ENCODE results near the gene DENND1C.
A peak's percentile ranks its signal among the peaks of the same experiment; 100 is the strongest.

The DENND1C gene, protein sequence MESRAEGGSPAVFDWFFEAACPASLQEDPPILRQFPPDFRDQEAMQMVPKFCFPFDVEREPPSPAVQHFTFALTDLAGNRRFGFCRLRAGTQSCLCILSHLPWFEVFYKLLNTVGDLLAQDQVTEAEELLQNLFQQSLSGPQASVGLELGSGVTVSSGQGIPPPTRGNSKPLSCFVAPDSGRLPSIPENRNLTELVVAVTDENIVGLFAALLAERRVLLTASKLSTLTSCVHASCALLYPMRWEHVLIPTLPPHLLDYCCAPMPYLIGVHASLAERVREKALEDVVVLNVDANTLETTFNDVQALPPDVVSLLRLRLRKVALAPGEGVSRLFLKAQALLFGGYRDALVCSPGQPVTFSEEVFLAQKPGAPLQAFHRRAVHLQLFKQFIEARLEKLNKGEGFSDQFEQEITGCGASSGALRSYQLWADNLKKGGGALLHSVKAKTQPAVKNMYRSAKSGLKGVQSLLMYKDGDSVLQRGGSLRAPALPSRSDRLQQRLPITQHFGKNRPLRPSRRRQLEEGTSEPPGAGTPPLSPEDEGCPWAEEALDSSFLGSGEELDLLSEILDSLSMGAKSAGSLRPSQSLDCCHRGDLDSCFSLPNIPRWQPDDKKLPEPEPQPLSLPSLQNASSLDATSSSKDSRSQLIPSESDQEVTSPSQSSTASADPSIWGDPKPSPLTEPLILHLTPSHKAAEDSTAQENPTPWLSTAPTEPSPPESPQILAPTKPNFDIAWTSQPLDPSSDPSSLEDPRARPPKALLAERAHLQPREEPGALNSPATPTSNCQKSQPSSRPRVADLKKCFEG
- 109 to 160 (median 109) reads per million in 3 donors for total RNA-seq

DNA sequence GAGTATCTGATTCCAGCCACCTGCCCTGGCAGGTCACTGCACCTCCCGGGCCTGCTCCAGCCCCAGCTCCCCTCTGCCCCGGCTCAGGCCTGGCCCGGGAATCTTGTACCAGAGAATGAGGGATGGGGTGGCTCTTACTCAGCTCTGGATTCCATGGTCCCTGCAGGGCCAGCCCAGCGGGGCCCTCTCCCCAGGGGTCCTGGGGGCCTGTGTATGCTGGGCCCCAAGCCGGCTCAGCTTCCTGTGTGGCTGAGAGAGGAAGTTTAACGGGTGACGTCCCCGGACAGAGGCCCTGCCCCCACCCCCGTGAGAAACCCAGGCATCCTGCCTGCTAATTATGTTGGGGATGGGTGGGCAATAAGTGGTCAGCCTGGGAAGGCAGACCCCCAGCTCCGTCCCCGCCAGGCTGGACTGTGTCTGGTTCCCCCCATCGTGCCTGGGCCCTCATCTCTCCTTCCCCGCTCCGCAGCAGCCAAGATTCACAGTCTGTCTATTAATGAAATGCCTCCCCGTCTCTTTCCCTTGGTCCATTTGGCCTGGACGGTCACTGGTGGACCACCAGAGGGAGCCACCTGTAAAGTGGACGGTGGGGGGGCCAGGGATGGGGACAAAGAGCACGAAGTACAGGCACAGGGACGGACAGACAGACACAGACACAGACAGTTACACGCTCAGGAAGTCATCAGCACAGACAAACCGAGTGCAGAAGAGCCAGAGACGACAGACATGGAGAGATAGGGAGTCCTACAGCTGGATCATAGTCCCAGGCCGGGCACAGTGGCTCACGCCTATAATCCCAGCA lies at the start of gene DENND1C:
Gene DENND1C, minus strand, starts transcription at position 247 of the 802 bp plus-strand sequence. Its CDS starts 92 bp downstream, at position 155.
- peak in 2 of 3 donors; percentile 28 to 42 for DNase-seq
- Histone ChIP-seq H3K4me1 (ENCODE audit: control insufficient read depth, insufficient read depth, low read length, poor library complexity, severe bottlenecking) (peaks cover 29% of the 10 kb centered on the region), H3K27ac (ENCODE audit: insufficient read depth, low read length, poor library complexity, severe bottlenecking) (peak within 1 kb of the TSS; percentile 90), H3K36me3 (ENCODE audit: control insufficient read depth, insufficient read depth, low read length) (peaks cover 23% of the 10 kb centered on the region), H3K4me3 (ENCODE audit: insufficient read depth, low read depth, low read length, poor library complexity, severe bottlenecking) (peak within 1 kb of the TSS; percentile 76), H3K27me3 (replicated peaks; ENCODE audit: control insufficient read depth, insufficient read depth, low read length, poor library complexity, severe bottlenecking) (no peaks in the 10 kb centered on the region), H3K9me3 (ENCODE audit: control insufficient read depth, low read length) (no peaks in the 10 kb centered on the region)

DNA sequence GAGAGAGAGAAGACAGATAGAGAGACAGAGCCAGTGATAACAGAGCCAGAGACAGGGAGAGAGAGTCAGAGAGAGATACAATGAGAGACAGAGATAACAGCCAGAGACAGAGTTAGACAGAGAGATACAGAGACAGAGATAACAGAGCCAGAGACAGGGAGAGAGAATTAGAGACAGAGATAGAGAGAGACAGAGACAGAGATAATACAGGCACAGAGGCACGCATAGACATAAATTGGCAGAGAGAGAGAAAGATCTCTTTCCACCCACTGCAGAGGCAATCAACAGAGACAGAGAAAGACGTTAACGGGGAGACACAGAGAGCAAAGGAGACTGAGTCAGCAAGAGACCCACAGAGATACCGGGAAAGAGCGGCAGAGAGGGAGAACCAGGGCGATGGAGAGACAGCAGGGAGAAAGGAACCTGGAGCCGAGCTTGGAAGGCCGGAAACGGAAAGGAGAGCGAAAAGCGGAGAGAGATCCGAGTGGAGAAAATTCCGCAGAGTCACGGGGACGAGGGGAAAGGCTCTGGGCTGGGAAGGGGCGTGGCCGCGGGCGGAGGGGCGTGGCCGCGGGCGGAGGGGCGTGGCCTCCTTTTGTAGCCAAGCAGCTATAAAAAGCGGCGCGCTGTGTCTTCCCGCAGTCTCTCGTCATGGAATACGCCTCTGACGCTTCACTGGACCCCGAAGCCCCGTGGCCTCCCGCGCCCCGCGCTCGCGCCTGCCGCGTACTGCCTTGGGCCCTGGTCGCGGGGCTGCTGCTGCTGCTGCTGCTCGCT lies 49.0 kb upstream of the DENND1C start, which contains the start of gene TNFSF9:
Gene TNFSF9, plus strand, starts transcription at position 641 of the 777 bp plus-strand sequence. Its CDS starts 11 bp downstream, at position 652.
- peak within 1 kb of the TSS; percentile 47 for H3K4me3 ChIP-seq (ENCODE audit: insufficient read depth, low read depth, low read length, poor library complexity, severe bottlenecking)
- H3K4me1 ChIP-seq (ENCODE audit: control insufficient read depth, insufficient read depth, low read length, poor library complexity, severe bottlenecking) = peaks cover 23% of the 10 kb centered on the region
- no peaks in the 10 kb centered on the region for H3K9me3 ChIP-seq (ENCODE audit: control insufficient read depth, low read length)
- H3K27me3 ChIP-seq (replicated peaks; ENCODE audit: control insufficient read depth, insufficient read depth, low read length, poor library complexity, severe bottlenecking) = peaks cover 19% of the 10 kb centered on the region
- H3K36me3 ChIP-seq (ENCODE audit: control insufficient read depth, insufficient read depth, low read length) = no peaks in the 10 kb centered on the region
- peak; percentile 68 to 83 (median 80) for DNase-seq
- H3K27ac ChIP-seq (ENCODE audit: insufficient read depth, low read length, poor library complexity, severe bottlenecking) = no peak within 1 kb of the TSS

DNA sequence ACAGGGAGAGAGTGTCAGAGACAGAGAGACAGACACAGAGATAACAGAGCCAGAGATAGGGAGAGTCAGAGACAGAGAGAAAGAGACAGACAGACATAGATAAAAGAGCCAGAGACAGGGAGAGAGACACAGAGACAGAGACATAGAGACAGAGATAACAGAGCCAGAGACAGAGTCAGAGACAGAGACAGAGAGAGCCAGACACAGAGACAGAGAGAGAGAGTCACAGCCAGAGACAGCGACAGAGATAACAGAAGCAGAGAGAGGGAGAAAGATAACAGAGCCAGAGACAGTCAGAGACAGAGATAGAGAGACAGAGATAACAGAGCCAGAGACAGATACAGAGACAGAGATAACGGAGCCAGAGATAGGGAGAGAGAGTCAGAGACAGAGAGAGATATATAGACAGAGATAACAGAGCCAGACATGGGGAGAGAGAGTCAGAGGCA lies 48.4 kb upstream of the DENND1C start:
- no peaks in the 10 kb centered on the region for H3K9me3 ChIP-seq (ENCODE audit: control insufficient read depth, low read length)
- peaks cover 23% of the 10 kb centered on the region for H3K4me1 ChIP-seq (ENCODE audit: control insufficient read depth, insufficient read depth, low read length, poor library complexity, severe bottlenecking)
- peaks cover 19% of the 10 kb centered on the region for H3K27me3 ChIP-seq (replicated peaks; ENCODE audit: control insufficient read depth, insufficient read depth, low read length, poor library complexity, severe bottlenecking)
- no peak overlapping the region for H3K27ac ChIP-seq (ENCODE audit: insufficient read depth, low read length, poor library complexity, severe bottlenecking)
- no peak overlapping the region for H3K4me3 ChIP-seq (ENCODE audit: insufficient read depth, low read depth, low read length, poor library complexity, severe bottlenecking)
- no peaks in the 10 kb centered on the region for H3K36me3 ChIP-seq (ENCODE audit: control insufficient read depth, insufficient read depth, low read length)
- DNase-seq = no peak

DNA sequence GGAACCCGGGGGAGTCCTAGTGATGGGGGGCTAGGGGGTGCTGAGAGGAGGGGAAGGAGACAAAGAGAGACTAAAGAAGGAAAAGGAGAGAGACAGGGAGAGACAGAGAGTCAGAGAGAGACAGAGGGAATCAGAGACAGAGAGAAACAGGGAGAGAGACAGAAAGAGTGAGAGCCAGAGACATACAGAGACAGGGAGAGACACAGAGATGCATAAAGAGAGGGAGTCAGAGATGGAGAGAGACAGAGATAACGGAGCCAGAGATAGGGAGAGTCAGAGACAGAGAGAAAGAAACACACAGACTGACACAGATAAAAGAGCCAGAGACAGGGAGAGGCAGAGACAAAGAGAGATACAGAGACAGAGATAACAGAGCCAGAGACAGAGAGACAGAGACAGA lies 47.8 kb upstream of the DENND1C start:
- no peak for DNase-seq
- H3K27ac ChIP-seq (ENCODE audit: insufficient read depth, low read length, poor library complexity, severe bottlenecking) = no peak overlapping the region

DNA sequence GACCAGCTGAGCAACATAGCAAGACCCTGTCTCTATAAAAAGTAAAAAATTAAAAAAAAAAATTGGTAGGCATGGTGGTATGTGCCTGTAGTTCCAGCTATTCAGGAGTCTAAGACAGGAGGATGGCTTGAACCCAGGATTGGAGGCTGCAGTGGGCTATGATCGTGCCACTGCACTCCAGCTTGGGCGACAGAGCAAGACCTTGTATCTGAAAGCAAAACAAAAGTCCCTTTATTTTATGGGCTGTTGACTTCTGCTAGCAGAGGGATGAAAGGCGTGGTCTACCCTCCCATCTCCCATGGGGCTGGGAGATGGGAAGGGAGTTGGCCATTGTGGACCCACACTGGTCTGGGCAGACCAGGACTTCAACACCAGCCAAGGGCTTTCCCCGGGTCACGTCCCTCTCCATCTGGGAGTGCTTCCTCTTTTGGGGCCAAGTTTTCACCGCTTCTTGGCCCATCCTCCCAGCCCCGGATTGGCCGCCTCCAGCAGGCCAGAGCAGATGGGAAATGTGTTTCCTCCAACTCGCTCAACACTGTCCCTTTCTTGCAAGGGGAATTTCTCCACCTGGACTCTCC lies 47.0 kb upstream of the DENND1C start:
- Histone ChIP-seq H3K9me3 (ENCODE audit: control insufficient read depth, low read length) (no peaks in the 10 kb centered on the region), H3K4me3 (ENCODE audit: insufficient read depth, low read depth, low read length, poor library complexity, severe bottlenecking) (no peak overlapping the region), H3K4me1 (ENCODE audit: control insufficient read depth, insufficient read depth, low read length, poor library complexity, severe bottlenecking) (peaks cover 23% of the 10 kb centered on the region), H3K27me3 (replicated peaks; ENCODE audit: control insufficient read depth, insufficient read depth, low read length, poor library complexity, severe bottlenecking) (peaks cover 19% of the 10 kb centered on the region), H3K27ac (ENCODE audit: insufficient read depth, low read length, poor library complexity, severe bottlenecking) (no peak overlapping the region), H3K36me3 (ENCODE audit: control insufficient read depth, insufficient read depth, low read length) (no peaks in the 10 kb centered on the region)
- no peak for DNase-seq

More for the DNA sequence above, 47.8 kb upstream of the DENND1C start:
- H3K4me1 ChIP-seq (ENCODE audit: control insufficient read depth, insufficient read depth, low read length, poor library complexity, severe bottlenecking) = peaks cover 23% of the 10 kb centered on the region
- no peak overlapping the region for H3K4me3 ChIP-seq (ENCODE audit: insufficient read depth, low read depth, low read length, poor library complexity, severe bottlenecking)
- H3K36me3 ChIP-seq (ENCODE audit: control insufficient read depth, insufficient read depth, low read length) = no peaks in the 10 kb centered on the region
- no peaks in the 10 kb centered on the region for H3K9me3 ChIP-seq (ENCODE audit: control insufficient read depth, low read length)
- H3K27me3 ChIP-seq (replicated peaks; ENCODE audit: control insufficient read depth, insufficient read depth, low read length, poor library complexity, severe bottlenecking) = peaks cover 19% of the 10 kb centered on the region

DNA sequence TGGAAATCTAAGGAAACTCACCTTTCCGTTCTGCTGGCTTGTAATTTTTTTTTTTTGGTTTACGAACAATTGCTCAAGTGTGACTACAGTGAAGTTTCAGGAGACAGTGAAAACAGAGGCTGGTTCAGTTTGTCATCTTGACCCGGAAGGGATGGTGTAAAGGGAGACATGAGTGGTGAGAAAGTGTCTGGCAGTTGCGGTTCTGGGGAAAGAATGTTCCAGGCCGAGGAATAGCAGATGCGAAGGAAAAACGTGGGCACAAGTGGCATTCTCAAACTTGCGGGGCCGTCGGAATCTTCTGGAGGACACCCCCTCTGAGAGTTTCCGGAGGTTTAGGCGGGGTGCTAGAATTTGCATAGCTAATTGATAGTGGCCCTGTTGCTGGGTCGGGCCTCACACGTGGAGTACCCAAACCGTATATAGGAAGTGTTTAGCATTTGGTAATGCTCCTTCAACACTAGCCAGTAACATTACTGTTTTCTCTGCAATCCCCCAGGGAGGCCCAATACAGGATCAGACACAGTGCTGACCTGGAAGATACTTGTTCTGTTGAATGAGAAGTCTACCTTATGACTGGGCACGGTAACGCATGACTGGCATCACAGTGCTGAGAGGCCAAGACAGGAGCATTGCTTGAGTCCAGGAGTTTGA lies 46.4 kb upstream of the DENND1C start:
- Histone ChIP-seq H3K4me3 (ENCODE audit: insufficient read depth, low read depth, low read length, poor library complexity, severe bottlenecking) (no peak overlapping the region), H3K27ac (ENCODE audit: insufficient read depth, low read length, poor library complexity, severe bottlenecking) (no peak overlapping the region), H3K4me1 (ENCODE audit: control insufficient read depth, insufficient read depth, low read length, poor library complexity, severe bottlenecking) (peaks cover 22% of the 10 kb centered on the region), H3K9me3 (ENCODE audit: control insufficient read depth, low read length) (no peaks in the 10 kb centered on the region), H3K27me3 (replicated peaks; ENCODE audit: control insufficient read depth, insufficient read depth, low read length, poor library complexity, severe bottlenecking) (peaks cover 15% of the 10 kb centered on the region), H3K36me3 (ENCODE audit: control insufficient read depth, insufficient read depth, low read length) (no peaks in the 10 kb centered on the region)
- DNase-seq = no peak

DNA sequence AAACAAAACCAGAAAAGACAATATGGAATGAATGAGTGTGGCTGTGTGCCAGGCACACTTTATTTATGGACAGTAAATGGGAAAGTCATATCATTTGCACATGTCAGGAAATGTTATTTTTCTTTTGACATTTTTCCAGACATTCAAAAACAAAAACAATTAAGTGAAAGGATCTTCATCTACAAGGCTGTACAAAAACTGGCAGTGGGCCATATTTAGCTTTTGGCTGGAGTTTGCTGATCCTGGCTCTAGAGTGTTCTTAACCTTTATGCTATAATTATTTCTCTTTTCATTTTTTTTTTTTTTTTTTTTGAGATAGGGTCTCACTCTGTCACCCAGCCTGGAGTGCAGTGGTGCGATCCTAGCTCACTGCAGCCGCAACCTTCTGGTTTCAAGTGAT lies 42.7 kb upstream of the DENND1C start:
- H3K27me3 ChIP-seq (replicated peaks; ENCODE audit: control insufficient read depth, insufficient read depth, low read length, poor library complexity, severe bottlenecking) = no peaks in the 10 kb centered on the region
- no peak for DNase-seq
- no peak overlapping the region for H3K4me3 ChIP-seq (ENCODE audit: insufficient read depth, low read depth, low read length, poor library complexity, severe bottlenecking)
- no peaks in the 10 kb centered on the region for H3K36me3 ChIP-seq (ENCODE audit: control insufficient read depth, insufficient read depth, low read length)
- no peaks in the 10 kb centered on the region for H3K9me3 ChIP-seq (ENCODE audit: control insufficient read depth, low read length)
- H3K27ac ChIP-seq (ENCODE audit: insufficient read depth, low read length, poor library complexity, severe bottlenecking) = no peak overlapping the region
- peaks cover 7% of the 10 kb centered on the region for H3K4me1 ChIP-seq (ENCODE audit: control insufficient read depth, insufficient read depth, low read length, poor library complexity, severe bottlenecking)

DNA sequence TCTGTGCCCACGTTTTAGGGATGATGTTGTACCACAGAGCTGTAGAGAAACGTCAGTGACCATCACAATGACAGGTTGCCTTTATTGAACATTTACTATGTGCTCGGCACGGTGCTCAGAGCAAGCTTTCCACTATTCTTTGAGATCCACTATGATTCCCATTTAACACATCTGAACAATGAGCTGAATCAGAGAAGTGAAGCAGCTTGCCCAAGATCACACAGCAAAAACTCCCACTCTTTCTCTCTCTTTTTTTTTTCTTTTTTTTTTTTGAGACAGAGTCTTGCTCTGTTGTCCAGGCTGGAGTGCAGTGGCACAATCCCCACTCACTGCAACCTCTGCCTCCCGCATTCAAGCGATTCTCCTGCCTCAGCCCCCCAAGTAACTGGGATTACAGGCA lies 41.1 kb upstream of the DENND1C start:
- Histone ChIP-seq H3K27me3 (replicated peaks; ENCODE audit: control insufficient read depth, insufficient read depth, low read length, poor library complexity, severe bottlenecking) (no peaks in the 10 kb centered on the region), H3K36me3 (ENCODE audit: control insufficient read depth, insufficient read depth, low read length) (no peaks in the 10 kb centered on the region), H3K4me3 (ENCODE audit: insufficient read depth, low read depth, low read length, poor library complexity, severe bottlenecking) (no peak overlapping the region), H3K4me1 (ENCODE audit: control insufficient read depth, insufficient read depth, low read length, poor library complexity, severe bottlenecking) (peaks cover 16% of the 10 kb centered on the region), H3K9me3 (ENCODE audit: control insufficient read depth, low read length) (no peaks in the 10 kb centered on the region), H3K27ac (ENCODE audit: insufficient read depth, low read length, poor library complexity, severe bottlenecking) (no peak overlapping the region)
- DNase-seq = no peak

Measured in effector memory CD4-positive, alpha-beta T cell (primary cell).